GM19438 (cell line): ENCODE measurements around the gene DPP10.
"Not testable (repeated sequence)": the region's sequence is repeated elsewhere in the genome, so short reads cannot be mapped to it uniquely, and the experiment has no call there.

Experiments
- ATAC-seq: cut with Tn5 transposase; IDR thresholded peaks from one replicate; pipeline ENCODE4 v1.9.1; 2021; ENCODE audit warnings: low read depth; ENCODE audit not compliant: unreplicated experiment

The DPP10 gene

DNA sequence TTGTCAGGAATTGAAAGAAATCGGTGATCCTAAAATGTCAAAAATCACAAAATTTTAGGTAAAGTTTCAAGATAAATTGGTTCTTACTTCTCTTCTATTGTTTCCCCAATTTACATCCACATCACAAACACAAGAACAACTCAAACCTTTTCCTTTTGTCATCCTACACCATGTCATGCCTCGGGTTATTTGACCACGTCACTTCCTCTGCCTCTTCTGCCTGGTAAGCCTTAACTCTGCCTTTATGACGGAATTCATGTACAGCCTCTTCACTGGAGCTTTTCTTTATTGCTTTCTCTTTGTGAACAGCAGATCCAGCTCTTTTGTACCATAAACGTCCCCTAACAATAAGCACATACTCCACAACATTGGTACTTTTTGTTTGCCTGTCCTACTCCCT lies 258.0 kb downstream of the DPP10 start:
- ATAC-seq: no peak

DNA sequence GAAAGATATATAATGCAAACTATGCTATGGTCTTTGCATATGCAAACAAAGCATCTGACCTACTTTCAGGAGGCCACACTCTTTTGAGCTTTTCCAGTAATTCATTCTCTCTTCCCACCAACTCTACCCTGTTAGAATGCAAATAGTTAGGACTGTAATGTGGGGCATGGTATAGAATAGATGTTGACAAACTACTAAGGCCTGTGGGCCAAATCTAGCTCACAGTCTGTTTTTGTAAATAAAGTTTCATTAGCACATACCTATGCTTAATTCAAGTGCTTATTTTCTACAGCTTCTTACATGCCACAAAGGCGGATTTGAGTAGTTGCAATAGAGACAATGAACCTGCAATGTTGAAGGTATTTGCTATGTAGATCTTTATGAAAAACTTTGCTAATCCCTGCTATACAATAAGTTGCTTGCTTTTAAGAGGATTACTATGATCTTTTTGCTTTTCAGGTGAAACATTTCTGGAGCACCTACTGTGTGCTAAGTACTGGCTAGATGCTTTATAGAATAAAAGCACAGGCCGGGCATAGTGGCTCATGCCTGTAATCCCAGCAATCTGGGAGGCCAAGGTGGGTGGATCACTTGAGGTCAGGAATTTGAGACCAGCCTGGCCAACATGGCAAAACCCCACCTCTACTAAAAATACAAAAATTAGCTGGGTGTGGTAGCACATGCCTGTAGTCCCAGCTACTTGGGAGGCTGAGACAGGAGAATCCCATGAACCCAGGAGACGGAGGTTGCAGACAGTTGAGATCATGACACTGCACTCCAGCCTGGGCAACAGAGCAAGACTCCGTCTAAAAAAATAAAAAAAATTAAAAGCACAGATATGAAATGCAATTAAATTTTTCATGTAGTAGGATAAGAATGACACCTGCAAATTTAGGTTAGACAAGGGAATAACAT lies 267.8 kb downstream of the DPP10 start:
- ATAC-seq: no peak

DNA sequence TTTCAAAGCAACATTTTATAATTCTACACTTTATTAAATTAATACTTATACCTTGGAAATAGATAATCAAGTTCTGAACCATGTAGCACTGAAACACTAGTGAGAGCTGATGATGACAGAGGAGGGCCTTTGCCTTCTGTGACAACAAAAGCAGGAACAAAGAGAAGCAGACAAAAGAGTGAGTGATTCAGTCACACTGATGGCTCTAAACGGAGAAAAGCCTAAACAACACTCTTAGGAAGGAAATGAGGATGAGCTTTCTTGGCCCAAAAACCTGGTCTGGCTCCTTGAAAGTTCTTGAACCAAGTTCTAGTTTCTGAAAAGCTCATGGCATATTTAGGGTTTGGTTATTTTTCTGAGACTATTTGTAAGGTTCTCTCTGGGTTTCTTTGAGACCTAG lies 271.9 kb downstream of the DPP10 start:
- no peak for ATAC-seq

DNA sequence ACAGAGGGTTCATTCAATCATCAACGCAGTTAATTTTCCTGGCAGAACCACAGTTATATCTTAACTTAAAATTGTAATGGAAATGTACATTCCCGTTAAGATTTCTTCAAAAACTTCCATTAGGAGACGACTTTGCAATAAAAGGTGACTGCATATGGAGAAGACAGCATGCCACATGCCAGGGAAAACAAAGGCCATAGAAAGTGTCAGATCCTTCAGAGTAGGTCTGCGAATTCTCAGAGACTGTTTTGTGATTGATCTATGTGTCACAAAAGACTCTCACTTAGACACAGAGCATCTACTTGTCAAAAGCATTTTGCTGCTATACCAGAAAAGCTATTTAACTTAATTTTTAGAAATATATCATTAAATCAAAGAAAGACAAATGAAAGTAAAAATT lies 274.6 kb downstream of the DPP10 start:
- no peak for ATAC-seq

DNA sequence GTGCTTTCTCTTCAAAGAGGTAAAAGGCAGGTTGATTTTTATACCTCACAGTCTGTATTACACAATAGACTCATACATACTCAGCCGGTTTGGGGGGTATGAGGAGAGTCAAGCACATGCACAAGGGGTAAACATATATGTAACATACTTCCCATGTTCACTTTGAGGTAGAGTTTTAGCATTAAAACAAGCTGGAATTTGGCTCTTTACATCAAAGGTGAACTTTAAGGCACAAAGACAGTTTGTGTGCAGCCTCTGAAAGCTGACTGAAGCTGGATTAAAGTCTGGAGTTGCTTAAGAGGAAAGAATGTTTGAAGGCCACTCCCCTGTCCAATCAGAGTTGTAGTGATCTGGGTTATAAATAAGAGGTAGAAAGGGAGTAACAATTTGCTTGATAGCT lies 282.0 kb downstream of the DPP10 start:
- ATAC-seq: no peak

DNA sequence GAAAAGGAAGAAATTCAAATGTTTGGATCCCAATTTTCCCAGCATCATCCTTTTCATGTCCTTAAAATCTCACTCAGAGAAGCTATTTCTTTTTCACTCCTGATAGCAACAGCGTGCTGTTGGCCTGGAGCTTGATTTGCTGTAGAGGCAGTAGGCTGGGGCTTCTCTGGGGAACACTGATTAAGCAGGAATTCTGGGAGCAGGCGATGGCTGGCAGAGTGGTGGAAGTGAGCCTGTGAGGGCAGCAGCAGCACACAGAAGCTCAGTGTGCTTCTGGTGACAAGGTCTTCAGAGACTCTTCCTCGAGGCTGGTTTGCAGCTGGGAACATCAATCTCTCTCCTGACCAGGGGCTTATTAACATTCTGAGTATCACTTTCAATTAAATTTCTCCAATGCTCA lies 284.6 kb downstream of the DPP10 start:
- ATAC-seq: no peak

DNA sequence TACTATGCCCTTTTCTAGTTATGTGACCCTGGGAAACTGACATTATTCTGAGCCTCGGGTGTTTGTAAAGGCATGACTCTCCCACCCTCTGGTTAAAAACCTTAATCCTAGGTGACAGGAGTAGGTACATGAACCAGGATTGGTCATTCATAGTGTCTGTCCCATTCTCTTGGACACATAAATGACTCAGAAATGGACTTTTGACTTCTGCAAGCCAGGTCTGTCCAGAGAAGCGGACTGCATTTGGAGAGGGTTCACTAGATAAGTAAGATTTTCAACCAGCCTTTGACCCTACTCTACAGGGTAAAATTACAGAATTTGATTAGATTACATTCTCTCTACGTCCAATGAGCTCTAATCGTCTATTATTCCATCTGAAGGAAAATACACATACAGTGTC lies 285.9 kb downstream of the DPP10 start:
- ATAC-seq: no peak

DNA sequence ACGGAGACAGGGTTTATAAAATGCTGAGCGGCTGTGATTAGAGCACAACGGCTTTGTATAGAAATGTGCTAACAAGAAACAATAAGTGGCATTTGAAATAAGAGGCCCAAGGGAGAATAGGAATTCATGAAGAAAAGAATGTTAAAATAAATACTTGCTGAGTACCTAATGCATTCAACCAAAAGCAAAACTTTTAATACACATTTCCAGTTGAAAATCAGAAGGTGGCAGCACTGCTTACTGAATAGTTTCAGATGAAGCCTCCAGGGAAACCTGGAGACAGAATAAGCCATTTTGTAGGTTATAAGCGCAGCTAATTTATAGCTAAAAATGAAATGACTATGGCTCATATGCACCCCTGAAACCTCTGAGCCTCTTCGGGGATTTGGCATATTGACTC lies 286.6 kb downstream of the DPP10 start:
- no peak for ATAC-seq

DNA sequence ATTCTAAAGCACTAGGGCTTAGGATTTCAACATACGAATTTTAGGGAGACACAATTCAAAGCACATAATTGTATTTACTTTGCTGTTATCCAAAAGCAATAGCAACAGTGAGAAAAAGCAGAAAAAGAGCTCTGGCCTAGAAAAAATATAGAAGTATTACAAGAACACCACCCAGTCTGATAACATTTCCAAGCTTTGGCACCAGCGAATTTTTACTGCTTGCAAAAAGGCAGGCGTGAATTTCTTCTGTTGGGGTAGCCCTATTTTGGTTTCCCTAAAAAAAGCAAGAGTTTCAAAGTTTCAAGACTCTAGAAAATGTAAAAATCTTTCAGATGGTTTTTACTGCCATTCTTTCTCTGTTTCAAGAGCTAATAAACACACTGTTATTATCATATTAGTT lies 292.7 kb downstream of the DPP10 start:
- ATAC-seq: no peak

DNA sequence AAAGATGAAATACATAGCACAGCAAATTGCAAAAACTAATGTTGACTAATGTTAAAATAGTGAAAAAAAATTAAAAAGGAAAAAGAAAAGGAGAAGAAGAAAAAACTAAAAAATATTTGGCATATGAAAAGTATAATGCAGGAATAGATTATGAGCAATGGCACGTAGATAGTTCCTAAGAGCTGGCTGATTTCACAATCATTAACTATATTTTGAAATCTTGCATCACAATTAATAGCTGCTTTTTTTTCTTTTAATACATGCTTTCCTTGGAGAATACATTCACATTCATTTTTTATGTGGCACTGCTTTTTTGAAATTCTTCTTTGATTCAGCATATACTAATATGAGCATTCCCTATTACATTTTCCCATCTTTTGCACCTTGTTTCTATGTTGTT lies 299.8 kb downstream of the DPP10 start:
- no peak for ATAC-seq

DNA sequence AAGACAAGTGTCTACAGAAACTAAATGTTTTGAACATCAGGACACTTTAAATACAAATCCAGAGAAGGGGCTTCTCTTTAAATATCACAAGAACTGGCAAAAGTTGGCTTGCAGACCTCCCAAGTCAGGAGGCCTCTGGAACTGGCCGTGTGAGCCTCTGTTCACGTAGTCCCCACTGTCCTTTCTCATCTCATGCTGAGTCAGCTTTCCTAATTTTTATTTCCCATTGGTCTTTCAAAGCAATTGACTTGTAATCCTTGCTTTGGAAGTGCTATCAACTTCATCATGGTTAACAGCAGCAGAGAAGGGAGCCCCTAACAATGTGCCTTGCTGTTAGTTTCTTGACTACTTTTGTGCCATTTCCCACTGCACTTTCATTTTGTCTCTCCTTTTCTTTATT lies 303.3 kb downstream of the DPP10 start:
- ATAC-seq: no peak

DNA sequence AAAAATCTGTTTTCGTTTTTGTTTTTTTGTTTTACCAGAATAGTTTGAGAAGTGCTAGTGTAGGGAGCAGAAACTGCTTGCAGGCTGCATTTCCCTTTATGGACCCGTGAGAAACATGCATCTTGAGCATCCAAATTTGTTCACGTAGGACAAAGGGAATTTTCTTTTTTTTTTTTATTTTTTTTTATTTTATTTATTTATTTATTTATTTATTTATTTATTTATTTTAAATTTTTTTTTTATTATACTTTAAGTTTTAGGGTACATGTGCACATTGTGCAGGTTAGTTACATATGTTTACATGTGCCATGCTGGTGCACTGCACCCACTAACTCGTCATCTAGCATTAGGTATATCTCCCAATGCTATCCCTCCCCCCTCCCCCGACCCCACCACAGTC lies 305.7 kb downstream of the DPP10 start:
- not testable (repeated sequence) for ATAC-seq

DNA sequence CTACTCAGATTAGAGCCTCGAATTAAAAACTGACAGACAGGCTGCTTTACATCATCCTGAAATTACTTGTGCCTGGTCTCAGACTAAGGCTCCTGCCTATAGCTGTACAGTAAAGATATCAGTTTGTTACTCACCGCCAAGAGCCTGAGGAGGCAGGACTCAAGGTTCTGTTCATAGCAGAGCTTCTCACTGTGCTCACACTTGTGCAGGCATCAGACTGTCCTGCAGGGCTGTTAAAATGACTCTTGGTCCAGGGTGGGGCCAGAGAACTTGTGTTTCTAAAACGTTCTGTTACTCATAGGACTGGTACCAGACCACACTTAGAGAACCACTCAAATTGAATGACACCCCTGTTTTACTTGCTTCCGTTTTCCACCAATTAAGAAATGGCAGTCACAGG lies 310.0 kb downstream of the DPP10 start:
- ATAC-seq: no peak

DNA sequence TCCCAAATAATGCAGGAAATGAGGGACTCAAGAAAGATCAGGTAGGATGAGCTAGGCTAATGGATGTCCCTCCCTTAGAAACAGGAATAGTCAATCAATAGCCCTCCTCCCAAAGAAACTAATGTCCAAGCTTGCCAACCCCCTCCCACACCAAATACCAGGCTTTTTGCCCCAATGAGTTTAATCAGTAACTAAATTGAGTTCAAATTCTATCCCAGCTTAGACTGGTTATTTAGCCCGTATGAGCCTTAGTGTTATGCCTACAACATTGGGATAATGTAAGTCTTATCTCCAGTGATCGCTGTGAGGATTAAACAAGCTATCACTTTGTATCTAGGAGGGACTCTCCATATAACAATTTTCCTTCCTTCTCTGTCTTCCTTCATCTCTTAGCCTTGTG lies 310.7 kb downstream of the DPP10 start:
- no peak for ATAC-seq

DNA sequence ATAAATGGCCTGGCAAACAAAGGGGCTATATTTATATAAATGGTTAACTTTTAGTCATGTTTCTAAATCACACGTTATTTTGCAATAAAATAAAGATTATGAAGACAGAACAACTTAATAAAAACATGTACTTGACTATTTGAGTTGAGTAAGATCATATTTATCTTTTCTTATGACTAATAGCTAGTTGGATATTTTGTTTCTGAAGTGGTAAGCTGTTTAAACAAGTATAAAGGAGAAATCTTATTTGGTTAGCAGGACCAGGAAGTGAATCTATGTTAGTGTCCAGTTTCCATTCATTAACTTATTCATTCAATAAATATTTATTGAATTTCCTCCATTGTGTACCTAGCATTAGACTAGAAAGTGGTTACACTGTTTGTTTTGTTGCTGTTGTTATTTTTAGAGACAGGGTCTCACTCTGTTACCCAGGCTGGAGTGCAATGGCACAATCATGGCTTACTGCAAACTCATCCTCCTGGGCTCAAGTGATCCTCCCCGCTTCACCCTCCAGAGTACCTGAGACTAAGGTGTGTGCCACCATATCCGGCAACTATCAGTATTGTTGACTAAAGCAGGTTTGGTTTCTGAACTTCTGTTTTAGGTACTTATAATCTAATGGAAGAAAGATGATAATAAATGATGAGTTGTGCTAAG lies 312.6 kb downstream of the DPP10 start:
- ATAC-seq: no peak

DNA sequence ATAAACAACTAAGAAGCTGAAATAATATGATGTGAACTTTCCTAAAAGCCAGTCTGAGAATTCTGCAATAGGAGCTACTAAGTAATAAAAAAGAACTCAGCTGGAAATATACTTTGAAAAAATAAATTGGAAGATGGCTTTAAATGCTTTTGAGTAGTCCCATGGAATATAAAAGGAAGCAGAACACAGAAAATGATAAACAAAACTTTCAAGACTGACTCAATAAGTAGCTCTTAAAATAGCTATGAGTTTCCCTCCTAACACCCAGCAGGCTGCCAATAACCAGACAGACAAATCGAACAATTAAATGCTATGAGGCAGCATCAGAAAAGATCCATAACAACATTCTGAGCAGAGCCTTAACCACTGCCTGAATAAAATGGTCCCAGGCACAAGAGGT lies 319.9 kb downstream of the DPP10 start:
- no peak for ATAC-seq

DNA sequence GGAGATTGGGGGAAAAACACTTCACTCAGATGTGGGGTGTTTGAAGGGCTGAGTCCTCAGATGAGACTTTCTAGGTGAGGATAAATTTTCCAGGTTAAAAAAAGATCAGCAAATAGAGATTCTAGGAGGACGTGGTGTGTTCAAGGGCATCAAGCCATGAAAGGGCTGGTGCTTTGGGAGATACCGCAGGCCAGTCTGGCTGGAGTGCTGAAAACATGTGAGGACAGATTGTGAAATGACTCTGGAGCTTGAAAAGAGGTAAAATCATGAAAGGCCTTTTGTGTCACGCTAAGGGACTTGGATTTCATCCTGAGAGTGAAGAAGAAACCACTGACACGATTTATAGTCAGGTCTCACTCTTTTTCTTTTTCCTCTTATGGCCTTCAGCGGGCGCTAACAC lies 320.5 kb downstream of the DPP10 start:
- no peak for ATAC-seq

DNA sequence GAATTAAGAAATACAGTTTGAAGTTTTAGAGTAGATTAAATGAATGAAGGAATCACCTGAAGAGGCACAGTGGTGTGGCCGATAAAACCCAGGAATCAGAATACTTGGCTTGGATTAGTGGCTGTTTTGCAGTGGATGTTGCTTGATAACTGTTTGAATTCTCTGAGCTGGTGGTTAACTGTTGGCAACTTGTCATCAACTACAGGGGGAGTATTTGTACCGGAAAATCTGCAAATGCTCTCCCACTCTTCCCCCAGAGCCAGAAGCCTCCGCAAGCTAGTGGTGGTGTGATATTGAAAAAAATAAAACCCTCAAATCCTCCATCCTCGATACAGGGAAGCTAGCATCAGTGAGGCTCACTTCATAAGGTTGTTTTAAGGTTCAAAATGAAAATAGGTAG lies 326.7 kb downstream of the DPP10 start:
- no peak for ATAC-seq

DNA sequence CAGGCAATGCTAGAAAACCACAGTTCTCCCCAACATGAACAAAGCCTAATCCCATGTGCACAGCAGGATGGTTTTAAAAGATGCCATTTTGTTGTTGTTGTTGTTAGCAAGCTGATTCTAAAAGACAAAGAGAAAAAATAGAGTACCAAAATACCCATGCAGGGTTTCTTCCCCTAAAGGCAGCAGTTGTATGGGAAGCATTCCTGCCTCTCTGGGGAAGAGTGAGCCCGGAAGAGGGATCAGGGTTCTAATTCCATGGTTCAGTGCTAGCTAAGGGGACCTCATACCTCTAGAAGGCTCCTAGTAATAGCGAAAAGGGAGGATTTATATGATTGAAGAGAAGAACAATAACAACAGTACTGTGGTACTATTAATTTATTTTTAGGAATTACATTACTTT lies 327.6 kb downstream of the DPP10 start:
- no peak for ATAC-seq

DNA sequence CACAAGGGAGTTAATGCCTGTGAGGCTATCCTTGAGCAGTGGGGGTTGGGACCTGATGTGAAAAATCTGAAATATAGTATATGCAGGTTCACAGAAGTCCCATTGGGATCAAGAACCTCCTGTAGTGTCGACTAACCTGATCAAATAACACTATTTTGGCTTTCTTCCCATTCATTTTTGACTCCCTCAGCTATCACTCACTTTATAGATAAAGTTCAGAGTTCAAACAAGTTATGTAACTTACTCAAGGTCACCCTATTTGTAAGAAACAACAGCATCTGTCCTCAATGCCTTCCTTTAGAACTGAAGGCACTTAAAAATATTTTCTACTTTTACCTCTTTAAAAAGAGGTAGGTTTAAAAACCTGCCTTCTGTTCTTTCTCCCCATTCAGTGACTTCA lies 341.6 kb downstream of the DPP10 start:
- no peak for ATAC-seq

DNA sequence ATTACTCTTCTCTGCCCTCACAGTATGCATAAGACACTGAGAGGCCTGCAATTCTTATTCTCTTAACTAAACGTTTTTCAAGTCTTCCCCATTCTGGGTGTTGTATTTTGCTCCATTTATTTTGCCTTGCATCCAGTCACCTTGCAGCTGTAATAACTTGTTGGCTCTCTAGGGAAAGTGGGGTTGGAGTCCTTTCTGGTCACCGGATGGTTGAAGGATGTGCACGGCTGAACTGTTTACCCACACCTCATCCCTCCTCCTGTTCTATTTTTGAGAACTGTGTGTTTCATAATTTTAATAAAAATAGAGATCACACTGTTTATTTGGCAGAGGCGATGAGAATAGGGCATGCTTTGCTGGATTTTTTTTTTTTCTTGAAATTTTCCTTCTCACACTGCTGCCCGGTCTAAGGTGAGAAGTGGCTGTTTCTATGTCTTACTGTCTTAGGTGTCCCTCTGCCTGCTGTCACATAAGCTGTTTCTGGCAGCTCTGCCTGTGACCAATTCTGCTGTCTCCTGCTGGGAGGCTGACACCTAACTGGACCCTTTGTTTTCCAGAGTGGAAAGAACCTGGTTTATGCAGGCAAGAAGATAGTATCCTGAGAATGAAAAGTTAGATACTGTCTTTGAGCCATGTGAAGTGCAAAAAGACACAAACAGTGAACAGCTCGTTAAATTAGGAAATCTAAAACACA lies 342.6 kb downstream of the DPP10 start:
- ATAC-seq: no peak

DNA sequence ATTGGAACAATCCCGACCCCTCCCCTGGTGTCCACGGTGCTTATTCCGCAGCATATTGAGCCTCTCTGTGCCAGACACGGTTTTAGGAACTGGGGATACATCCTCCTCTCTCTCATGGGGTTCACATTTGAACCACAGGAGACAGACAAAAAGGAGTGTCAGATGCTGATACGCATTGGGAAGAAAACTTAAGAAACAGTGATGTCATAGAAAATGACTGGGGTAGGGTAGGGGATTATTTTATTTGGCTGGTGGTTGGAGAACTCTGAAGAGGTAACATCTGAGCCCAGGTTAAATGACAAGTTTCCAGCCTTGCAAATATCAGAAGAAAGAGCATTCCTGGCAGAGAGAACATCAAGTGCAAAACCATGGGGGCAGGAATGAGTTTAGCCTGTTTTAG lies 344.5 kb downstream of the DPP10 start:
- no peak for ATAC-seq
